Cortex of kidney (tissue), 1 donor: ENCODE results near the gene SYNE4.

Source experiments
- DNase-seq: peaks from one replicate; lab custom pipeline; 2025; lab: John Stamatoyannopoulos, UW

The SYNE4 gene

DNA sequence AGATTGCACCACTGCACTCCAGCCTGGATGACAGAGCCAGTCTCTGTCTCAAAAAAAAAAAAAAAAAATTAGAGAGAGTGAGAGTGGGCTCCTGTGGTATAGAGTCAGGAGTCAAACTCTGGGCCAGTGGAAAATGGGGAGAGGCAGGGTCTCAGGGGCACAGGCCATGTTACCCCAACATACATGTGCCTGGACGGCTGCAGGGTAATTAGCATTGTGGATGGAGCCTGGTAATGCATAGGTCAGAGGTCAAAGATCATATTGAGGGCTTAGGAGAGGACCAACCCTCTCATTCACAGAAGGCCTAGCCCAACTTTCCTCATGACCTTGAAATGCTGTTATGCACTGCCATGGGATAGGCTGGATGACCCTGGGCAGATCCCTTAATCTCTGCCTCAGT is 16.9 kb upstream of the SYNE4 start:
- no peak for DNase-seq

DNA sequence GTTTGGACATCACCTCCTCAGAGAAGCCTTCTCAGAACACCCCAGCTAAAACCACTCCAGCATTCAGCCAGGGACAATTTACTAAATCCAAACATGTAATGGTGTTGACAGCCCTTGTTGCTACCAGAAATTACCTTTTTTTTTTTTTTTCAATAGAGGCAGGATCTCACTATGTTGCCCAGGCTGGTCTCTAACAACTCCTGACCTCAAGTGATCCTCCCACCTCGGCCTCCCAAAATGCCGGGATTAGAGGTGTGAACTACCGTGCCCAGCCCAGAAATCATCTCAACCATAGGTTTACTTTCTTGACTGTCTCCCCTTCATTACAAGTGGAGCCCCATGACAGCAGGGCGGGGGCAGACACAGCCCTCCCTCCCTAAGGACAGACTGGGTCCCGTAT is 14.8 kb upstream of the SYNE4 start:
- DNase-seq, result no peak

DNA sequence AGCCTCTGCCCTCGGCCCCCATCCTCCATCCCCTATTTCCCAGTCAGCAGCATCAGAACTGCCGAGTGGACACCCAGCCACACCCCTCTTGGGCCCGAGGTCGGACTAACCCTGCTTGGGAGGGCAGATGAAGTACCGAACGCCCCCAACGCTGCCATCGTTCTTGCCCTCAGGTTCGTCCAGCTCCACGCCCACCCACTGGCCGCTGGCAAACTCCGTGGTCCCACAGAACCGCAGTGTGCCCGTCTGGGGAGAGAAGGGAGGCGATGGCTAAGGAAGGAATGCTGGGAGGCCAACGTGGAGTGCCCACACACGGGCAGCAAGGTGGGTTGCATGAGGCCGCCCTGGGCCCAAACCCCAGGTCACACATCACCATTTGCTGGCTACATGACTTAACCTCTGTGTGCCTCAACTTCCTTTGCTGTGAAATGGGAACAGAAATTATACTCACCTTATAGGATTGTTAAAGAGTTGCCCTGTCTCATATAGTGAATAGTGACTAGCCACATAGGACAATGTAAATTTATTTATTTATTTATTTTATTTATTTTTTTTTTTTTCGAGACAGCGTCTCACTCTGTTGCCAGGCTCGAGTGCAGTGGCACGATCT is 10.6 kb upstream of the SYNE4 start:
- DNase-seq, result no peak

DNA sequence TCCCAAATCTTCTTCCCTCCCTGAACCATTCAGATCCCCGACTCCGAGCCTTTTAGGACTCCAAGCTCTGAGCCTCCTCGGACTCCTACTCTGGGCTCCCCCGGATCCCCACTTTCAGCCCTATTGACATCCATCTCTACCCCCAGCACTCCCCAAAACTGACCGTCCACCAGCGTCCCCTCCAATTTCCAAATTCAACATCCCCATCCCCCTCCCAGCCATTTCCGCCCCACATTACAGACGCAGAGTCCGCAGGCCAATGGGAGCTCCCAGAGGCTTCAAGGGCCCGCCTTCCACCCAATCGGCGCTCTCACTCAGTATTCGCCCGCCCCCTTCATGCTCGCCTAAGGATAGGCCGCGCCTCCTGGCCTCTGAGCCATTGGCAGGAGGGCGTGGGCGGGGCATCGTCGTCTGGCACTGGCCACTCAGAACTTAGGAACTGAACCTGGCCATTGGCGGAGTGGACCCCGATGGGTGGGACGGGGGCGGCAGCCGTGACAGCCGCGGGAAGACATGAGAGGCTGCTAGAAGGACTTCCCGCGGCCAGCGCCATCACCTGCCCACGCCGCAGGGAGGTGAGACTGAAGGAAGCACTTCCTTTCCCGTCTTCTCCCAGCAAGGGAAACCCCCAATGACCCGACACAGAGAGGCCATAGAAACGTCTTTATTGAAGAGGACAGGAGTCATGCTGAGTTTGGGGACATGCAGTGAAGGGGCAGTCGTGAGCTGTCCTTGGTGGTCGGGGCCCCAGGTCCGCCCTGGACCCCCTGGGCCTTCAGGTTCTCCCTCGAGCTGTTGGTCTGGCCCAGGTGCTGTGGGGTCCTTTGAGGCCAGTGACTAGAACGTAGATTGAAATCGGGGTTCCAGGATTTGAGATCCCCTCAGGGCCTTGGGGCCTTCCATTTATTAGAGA is 5.7 kb upstream of the SYNE4 start, which contains the start of gene ALKBH6:
Gene ALKBH6 (minus strand): TSS at position 202 of the 913 bp plus-strand sequence. CDS start 816 bp downstream, outside the sequence.
- no peak for DNase-seq

DNA sequence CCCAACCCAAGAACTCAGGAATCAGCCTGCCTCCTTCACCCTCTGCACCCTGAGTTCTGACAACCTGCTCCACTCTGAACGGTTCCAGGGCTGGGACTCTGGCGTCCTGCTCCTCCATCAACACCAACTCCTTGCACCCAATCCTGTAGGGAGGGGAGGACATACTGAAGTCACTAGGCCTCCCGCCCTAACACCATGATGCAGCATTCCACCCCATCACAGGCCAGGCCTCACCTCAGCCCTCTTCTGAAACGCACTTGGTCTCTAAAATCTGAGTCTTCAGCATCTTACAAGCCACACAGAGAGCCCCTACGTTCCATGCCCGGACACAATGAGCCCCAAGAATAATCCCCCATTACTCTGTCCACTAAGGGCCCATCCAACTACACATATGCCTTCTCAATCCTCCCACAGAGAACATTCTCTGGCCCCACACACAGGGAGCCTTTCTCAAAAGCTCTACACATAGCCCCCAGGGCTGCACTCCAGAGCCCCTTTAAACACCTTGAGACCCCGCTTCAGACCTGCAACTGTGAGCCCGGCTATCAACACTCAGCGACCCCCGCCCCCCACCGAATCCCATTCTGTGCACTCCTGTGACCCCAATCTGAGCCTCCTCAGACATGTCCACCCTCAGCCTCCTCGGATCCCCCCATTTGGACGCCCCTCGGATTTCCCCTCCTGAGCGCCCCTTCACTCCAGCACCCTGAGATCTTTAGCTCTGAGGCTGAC is 4.8 kb upstream of the SYNE4 start:
- DNase-seq, result no peak

DNA sequence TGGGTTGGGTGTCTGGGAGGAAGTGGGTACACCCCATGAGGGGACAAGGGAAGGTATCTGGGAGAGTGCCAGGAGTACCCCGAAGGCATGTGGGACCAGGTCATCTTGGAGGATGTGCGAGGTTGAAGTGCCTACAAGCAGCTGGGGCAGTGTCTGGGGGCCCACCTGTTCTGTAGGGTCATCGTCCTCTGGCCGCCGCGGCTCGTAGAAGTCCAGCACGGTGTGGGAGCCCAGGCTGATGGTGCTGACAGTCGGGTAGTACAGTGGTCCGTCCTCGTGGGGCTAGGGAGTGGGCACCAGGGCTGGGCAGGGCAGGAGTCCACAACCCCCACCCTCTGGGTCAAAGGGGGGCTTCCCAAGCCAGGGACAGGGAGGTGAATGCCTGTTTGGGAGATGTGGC is 1.8 kb upstream of the SYNE4 start:
- no peak for DNase-seq

DNA sequence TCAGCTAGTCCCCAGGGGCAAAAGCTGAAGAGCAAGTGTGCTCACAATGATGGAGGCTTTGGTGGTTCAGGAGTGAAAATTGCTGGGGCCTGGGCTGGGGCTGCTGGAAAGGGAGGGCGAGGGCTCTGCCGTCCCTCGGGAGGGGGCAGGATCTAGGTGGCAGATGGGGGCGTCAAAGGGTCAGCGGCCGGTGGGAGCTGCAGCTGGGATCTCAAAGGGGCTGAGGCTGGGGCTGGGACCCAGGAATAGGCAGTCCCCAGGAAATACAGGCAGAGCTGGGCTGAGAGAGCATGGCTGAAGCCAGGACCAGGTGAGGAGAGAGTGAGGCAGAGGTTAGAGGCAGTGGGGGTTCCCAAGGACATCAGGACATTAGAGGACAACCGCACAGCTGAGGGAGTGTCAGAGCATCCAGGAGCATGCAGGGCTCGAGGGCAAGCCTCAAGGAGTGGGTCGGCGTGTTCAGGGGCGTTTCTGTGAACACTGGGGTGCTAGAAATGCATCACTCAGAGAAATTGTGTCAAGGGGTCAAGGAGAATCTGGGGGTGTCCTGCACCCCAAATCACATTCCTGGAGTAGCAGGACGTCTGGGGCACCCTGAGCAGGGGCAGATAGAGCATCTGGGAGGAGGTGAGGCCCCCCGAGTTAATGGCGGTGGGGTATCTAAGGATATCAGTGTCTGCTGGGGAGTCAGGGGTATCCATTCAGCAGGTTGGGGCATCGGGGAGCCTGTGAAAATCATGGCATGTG is 1.2 kb upstream of the SYNE4 start:
- DNase-seq, result no peak

DNA sequence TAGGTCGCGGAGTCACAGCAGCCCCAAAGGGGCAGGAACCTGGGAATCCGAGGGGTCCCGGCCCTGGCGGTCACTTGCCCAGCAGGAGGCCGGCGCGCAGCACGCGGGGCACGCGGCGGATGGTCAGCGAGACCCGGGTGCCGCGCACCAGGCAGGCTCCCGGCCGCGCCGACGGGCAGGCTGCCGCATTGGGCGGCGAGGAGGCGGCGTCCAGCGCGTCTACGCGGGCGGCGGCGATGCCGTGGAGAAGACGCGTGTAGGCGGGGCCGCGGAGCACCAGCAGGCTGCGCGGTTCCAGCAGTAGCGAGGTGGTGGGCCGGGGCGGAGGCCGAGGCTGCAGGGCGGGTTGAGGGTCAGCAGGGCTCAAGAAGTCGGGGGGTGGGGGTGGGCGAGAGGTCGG is 607 bp upstream of the SYNE4 start:
- DNase-seq, result no peak

DNA sequence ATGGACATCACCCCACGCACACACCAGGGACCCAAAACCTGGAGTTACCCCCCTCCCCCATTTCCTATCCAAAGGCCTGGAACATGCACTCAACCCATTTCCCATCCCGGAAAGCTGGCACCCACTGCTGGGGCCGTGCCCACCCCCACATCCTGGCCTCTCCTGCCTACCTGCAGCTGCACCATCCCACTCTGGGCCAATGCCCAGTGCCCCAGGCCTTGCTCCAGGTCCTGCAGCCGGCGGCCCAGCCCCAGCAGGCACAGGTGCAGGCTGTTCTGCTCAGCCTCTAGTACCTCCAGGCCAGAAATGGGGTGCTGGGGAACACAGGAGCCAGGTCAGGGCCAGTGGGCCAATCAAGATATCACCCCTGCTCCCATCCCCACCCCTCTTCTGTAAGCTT is 1.7 kb downstream of the SYNE4 start:
- DNase-seq, result no peak

DNA sequence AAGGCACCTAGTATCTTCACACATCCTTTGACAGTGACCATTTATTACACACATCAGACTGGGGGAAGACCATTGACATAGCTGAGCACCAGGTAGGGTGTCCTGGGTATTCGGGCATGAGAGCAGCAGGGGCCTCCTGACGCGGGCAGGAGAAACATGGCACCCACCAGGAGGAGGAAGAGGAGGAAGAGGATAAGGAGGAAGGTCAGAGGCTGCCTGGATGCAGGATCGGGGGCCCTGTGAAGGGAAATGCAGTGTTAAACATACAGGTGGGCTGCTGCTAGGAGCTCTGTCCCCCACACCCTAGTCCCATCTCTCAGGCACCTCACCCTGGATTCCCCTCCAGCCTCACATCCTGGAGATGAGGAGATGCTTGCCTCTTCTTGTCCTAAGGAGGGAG is 5.3 kb downstream of the SYNE4 start:
- no peak for DNase-seq

DNA sequence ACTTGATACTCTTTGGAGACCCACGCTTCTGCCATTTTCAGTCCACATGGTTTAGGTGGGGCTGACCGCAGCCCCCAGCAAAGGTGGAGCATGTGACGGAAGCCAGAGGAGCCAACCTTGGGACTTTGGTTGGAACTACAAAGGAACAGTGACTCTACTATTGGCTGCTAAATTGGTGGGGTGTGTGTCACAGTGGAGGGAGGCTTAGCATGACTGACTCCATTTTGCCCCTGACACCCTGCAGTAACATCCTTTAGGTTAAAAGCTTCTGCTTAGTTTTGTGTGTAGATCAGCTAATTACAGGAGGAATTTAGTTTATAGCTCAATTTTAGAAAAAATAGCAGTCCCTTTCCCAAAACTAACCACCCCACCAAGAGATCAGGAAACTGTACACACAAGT is 7.0 kb downstream of the SYNE4 start:
- DNase-seq, result no peak

DNA sequence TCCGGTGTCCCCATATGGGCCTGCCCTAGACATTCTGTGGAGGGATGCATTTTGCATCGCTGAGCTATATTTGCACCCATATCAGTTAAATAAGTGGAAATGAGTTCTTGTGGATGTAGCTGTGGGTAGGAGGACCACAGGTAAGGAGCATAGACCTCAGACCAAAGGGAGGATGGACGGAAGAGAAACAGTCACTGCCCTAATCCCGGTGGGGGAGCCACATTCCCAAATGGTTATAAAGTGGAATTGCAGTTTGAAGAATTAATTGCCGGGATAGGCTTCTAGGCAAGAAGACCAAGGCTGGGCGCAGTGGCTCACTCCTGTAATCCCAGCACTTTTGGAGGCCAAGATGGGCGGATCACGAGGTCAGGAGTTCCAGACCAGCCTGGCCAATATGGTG is 11.8 kb downstream of the SYNE4 start:
- DNase-seq, result no peak

DNA sequence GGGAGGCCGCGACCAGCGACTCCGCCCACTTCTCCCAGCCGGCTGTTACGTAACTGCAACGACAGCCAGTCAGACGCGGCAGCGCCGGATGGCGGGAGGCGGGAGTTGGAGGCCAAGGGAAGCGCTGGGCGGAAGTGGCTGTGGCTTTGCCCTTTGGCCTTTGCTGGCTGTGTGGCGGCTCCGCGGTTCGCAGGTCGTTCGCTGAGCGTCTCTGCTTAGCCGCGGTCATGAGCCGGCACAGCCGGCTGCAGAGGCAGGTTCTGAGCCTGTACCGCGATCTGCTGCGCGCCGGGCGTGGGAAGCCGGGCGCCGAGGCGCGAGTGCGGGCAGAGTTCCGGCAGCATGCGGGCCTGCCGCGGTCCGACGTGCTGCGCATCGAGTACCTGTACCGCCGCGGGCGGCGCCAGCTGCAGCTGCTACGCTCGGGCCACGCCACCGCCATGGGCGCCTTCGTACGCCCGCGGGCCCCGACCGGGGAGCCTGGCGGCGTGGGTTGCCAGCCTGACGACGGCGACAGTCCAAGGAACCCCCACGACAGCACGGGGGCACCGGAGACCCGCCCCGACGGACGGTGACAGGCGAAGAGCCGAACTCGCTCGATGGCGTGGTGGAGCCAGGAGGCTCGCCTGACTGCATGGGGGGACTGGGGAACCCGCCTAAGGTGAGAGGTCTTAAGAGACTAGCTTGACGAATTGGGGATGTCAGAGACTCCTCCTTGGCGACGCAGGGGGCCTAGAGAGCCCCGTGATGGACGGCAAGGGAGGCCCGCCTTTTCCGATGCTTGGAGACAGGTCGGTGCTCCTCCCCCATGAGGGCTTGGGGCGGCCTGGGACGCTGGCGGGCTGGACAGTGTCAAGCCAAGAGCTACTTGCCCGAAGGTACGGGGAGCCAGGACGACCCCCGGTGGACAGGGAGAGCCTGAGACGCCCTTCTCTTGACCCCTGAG is 13.3 kb downstream of the SYNE4 start, which contains the start of gene SDHAF1:
Gene SDHAF1 (plus strand): TSS at position 141 of the 946 bp plus-strand sequence. CDS start 87 bp downstream, at position 228.
- DNase-seq, result peak; percentile 38

DNA sequence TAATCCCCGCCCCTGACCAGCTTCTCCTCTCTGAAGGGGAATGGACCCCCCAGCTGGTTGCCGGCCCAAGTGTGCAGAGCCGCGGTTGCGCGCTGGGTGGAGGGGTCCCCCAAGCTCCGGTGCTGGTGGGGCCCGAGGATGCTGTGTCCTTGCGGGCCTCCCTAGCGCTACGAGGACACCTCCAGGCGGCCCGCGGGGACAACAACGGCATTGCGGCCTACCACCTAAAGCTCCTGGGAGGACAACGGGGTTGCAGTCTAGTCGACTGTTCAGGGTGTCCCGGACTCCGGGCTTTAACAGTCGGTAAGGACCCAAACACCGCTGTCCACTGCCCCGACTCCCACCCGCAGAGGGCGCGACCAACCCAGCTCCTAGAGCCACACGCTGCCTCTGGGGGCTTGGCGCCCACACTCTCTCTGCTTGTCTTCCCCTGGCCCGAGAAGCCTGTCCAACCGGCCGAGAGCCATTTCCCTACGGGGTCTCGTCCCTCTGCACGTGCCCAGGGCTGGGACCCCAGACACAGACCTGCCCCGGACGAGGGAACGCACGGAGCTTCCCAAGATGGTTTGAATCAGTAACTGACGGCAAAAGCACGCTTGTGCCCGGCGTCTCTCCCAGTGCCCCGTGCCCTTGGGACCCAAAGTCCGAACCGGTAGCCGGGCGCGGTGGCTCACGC is 14.6 kb downstream of the SYNE4 start:
- no peak for DNase-seq

DNA sequence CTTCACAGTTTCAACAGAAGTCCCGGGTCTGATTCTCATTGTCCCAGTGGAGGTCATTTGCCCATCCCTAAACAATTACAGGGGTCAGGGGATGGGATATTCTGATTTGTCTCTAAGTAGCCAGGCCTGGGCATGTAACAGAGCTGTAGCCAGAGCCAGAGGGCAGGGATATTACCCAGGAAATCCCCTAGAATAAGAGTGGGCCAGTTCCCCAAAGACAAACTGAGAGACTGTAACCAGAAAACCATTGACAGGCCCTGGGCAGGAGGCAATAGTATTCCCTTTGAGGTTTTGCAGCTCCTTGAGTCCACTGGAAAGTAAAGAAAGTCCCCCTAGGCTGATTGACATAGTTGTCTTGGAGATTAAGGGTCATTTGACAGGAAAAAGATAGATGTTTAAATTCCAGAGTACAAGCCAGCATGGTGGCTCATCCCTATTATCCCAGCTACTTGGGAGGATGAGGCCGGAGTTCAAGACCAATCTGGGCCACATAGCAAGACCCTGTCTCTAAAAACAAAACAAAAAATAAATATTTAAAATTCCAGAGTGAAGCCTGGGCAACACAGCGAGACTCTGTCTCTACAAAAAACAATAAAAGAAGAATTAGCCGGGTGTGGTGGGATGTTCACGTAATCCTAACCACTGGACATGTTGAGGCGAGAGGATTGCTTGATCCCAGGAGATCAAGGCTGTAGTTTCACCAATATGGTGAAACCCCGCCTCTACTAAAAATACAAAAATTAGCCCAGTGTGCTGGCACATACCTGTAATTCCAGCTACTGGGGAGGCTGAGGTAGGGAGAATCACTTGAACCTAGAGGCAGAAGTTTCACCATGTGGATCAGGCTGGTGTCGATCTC is 15.5 kb downstream of the SYNE4 start:
- DNase-seq, result no peak

DNA sequence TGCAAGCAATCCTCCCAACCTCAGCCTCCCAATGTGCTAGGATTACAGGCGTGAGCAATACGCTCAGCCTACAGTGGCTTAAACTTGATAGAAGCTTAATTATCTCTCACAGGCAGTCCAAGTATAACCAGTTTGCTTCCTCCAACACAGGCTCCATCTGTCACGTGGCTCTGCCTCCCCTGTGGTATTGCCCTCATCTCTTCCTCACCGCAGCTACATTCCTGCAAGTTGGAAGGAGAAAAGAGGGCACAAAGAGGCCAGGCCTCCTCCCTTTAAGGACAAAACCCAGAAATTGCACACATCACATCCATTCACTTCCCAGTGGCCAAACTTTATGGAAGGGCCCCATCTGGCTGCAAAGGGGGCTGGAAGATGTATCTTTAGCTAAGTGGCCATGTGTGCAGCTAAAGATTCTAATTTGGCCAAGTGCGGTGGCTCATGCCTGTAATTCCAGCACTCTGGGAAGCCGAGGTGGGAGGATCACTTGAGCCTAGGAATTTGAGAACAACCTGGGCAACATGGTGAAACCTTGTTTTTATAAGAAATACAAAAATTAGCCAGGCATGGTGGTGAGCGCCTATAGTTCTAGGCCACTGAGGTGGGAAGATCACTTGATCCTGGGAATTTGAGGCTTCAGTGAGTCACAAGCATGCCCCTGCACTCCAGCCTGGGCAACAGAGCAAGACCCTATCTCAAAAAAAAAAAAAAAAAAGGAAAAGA is 16.7 kb downstream of the SYNE4 start:
- no peak for DNase-seq

DNA sequence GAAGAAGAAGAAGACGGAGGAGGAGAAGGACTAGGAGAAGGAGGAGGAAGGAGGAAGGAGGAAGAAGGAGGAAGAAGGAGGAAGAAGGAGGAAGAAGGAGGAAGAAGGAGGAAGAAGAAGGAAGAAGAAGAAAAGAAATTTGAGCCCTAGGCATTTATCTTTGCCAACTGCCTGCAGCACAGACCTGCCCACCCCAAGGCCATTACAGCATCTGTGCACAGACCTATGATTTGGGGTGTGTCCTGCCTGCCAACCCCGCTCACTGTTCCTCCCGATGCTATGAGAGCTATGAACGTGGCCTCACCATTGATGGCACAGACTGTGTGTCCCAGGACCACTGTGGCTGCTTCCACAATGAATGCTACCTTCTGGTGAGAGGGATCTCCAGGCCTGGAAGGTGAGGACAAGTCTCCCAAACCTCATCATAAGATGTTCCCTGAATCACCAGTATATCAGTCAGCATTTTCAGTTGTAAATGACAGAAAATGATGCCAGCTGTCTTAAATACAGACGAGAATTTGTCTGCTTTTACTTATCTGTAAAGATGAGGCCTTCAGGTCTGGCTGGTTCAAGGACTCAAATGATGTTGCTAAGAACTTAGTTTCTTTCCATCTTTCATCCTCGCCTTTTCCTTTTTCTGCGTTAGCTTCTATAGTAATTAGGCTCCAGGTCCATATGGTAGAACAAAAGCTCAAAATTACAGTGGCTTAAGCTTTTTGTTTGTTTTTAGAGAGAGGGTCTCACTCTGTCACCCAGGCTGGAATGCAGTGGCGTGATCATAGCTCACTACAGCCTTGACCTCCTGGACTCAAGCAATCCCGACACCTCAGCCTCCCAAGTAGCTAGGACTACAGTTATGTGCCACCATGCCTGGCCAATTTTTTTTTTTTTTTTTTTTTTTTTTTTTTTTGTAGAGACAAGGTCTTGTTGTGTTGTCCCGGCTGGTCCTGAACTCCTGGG is 17.6 kb downstream of the SYNE4 start:
- no peak for DNase-seq
